22Rv1 (cell line): ENCODE results near the gene MB21D2.

Experiments
- CTCF ChIP-seq: fragments of 450-650 bp; IDR thresholded peaks from 2 replicates; pipeline ENCODE4 v1.5.1; 2017; ENCODE audit warnings: mild to moderate bottlenecking
- ZFX ChIP-seq: fragments of 450-650 bp; IDR thresholded peaks from 2 replicates; pipeline ENCODE4 v1.6.1; 2017; ENCODE audit warnings: antibody characterized with exemption, borderline replicate concordance

GRCh38 chr3:192834428-192834827 is 83.2 kb downstream of the MB21D2 start:
- TF ChIP-seq CTCF: no peak
- TF ChIP-seq ZFX: no peak
